Heart left ventricle (tissue), 16 donors: ENCODE measurements around the gene DIS3L2. TPM values are rescaled to one million over a fixed set of nuclear protein-coding genes. Genes with fewer than 3 reads are reported as not detected.

Source experiments
- ATAC-seq, 4 donors: fragments of 200-7000 bp; cut with Tn5 transposase; one replicate each; pipeline ENCODE4 v1.9.1; 2020 to 2022; ENCODE audit warnings: moderate library complexity in 4 of 4, mild to moderate bottlenecking in 3 of 4, moderate number of reproducible peaks in 1 of 4
- DNase-seq, 5 donors: peaks; one replicate each; pipeline ENCODE4 v3.0.0-alpha.2; 2020
- H3K27ac ChIP-seq, 12 donors: fragments of 200-600 bp; sonication (generic) in 4 of 12; one replicate each; pipeline versions ENCODE4 v1.5.0 to v1.8.0; 2016 to 2022; ENCODE audit warnings: mild to moderate bottlenecking in 2 of 12
- H3K27me3 ChIP-seq, 9 donors: fragments of 200-600 bp; sonication (generic) in 2 of 9; one replicate each; pipeline versions ENCODE4 v1.5.1 to v1.8.0; 2016 to 2022; ENCODE audit warnings: mild to moderate bottlenecking in 3 of 9
- H3K36me3 ChIP-seq, 9 donors: fragments of 200-600 bp; sonication (generic) in 2 of 9; one replicate each; pipeline versions ENCODE4 v1.5.0 to v1.8.0; 2018 to 2022; ENCODE audit warnings: mild to moderate bottlenecking in 2 of 9
- H3K4me1 ChIP-seq, 12 donors: fragments of 200-600 bp; sonication (generic) in 4 of 12; one replicate each; pipeline versions ENCODE4 v1.5.0 to v1.8.0; 2016 to 2022; ENCODE audit warnings: mild to moderate bottlenecking in 3 of 12
- H3K4me3 ChIP-seq, 12 donors: fragments of 200-600 bp; sonication (generic) in 4 of 12; one replicate each; pipeline versions ENCODE4 v1.5.0 to v1.8.0; 2017 to 2022; ENCODE audit warnings: mild to moderate bottlenecking in 9 of 12, moderate library complexity in 4 of 12
- H3K9me3 ChIP-seq, 12 donors: fragments of 200-600 bp; sonication (generic) in 4 of 12; one replicate each; pipeline versions ENCODE4 v1.5.0 to v1.8.0; 2016 to 2022; ENCODE audit warnings: mild to moderate bottlenecking in 1 of 12
- CTCF ChIP-seq, 12 donors: fragments of 200-600 bp; sonication (generic) in 4 of 12; IDR thresholded peaks; one replicate each; pipeline versions ENCODE4 v1.5.0 to v1.8.0; 2018 to 2022; ENCODE audit warnings: antibody characterized with exemption in 12 of 12, mild to moderate bottlenecking in 5 of 12
- POLR2A ChIP-seq, 2 donors: fragments of 450-650 bp; IDR thresholded peaks; one replicate each; pipeline ENCODE4 v1.6.1; 2017; ENCODE audit warnings: antibody characterized with exemption in 2 of 2, mild to moderate bottlenecking in 2 of 2, moderate library complexity in 2 of 2
- WGBS, 4 donors: extraction: QIAGEN DNeasy Blood & Tissue Kit in 2 of 4; methylation state at CpG; one replicate each; pipeline versions ENCODE4 v1.1.5 to v1.1.7; 2013 to 2018; 5-methylcytosine and 5-hydroxymethylcytosine counted together
- intact Hi-C, 10 donors: fragments of 100-400 bp; cut with DNase I; formaldehyde crosslinking; loops; one replicate each; pipeline versions ENCODE4 v1.11.1 to v1.14.2; 2022
- polyA plus RNA-seq, 2 donors: library from polyadenylated mRNA; stranded (reverse); fragments of 200-250 nt; gene quantifications; one replicate each; pipeline ENCODE4 v1.2.3, GENCODE V29; 2013
- total RNA-seq, 9 donors: library from RNA; depleted of rRNA in 2 of 9; stranded (reverse); fragments of >200 nt in 2 of 9; fragmentation: NEBNext Ultra II Directional in 3 of 9; extraction: Animal tissue kit (Norgen Biotek cat#: 25700) in 3 of 9; gene quantifications; one replicate each; pipeline versions ENCODE4 v1.1.0 to v1.2.4, GENCODE V29; 2016 to 2023
- donor health status: ischemic (EF 13 %, LVEDD 7.1; RV severe dilation, severe dysfunction).
- donor health status: healthy with polysubstance abuse.
- donor health status: DM: no; HTN: yes; CAD: no.
- donor health status: DM: no; HTN: no; CAD: no.
- donor health status: ischemic (EF 25% LVEDD 6.9; RV normal size, moderate dysfunction).
- donor health status: ischemic (EF 25% LVEDD 5.7; RV mildly dilated, moderate dysfunction).
- donor health status: healthy.
- donor health status: DM: yes; HTN: yes; CAD: no.
- donor health status: ischemic (EF 35%, LVEDD 5.7; RV mildly dilated, moderate dysfunction).
- donor health status: nonischemic (EF 11% LVEDD 7.7; RV severe dilation, severe dysfunction).
- donor health status: DM: yes; HTN: yes; CAD: no.
- donor health status: PGD.
- donor health status: ischemic (EF 29% LVEDD 5.4; RV normal size, mild dysfunction).
- donor health status: nonischemic (EF 23%, LVEDD 6.1; RV moderate dilation, normal function).

The DIS3L2 gene
- total and polyA plus RNA-seq, 11 donors, result 12.4 to 27.3 (median 21.8) TPM

DNA sequence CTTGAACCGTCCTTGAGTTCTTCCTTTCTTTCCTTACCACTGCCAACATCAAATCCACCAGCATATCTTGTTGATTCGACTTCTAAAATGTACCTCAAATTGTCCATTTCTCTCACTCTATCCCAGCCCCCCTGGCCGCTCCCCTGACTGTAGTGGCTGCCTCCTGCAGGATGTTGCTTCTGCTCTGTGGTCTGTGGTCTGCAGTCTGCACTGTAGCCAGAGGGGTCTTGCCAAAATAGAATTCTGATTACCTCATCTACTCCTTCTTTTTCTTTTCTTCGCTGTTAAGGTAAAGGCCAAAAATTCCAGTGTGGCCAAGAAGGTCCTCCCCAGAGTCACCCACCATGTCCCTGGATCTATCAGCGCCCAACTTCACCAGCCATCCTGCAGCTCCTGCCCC, 337.6 kb downstream of the DIS3L2 start:
- Histone ChIP-seq H3K36me3 (peaks cover 0 to 23% (median 13%) of the 10 kb centered on the region in 9 donors), H3K27ac (no peak overlapping the region), H3K27me3 (no peaks in the 10 kb centered on the region), H3K4me1 (no peaks in the 10 kb centered on the region), H3K9me3 (peaks cover 0 to under 1% (median 0%) of the 10 kb centered on the region in 12 donors), H3K4me3 (no peak overlapping the region)
- WGBS, 4 donors, result 90 to 93% (median 91%) methylated on average over 5 of the region's 5 CpGs
- no peak for TF ChIP-seq CTCF (IDR thresholded peaks at IDR 0.05)
- TF ChIP-seq POLR2A (IDR thresholded peaks at IDR 0.05), result no peak
- no peak for DNase-seq
- ATAC-seq, result no peak
- intact Hi-C loops, result no loop called here

GRCh38 chr2:232299927-232300674, 338.6 kb downstream of the DIS3L2 start:
- intact Hi-C loops, result no loop called here
- Histone ChIP-seq H3K9me3 (peaks cover 0 to 6% (median 0%) of the 10 kb centered on the region in 12 donors), H3K36me3 (peaks cover 0 to 23% (median 13%) of the 10 kb centered on the region in 9 donors), H3K4me1 (no peaks in the 10 kb centered on the region), H3K27ac (no peak overlapping the region), H3K27me3 (no peaks in the 10 kb centered on the region), H3K4me3 (no peak overlapping the region)
- ATAC-seq, result no peak
- TF ChIP-seq CTCF (IDR thresholded peaks at IDR 0.05), result no peak
- WGBS, 4 donors, result 90 to 93% (median 91%) methylated on average over 6 of the region's 6 CpGs
- DNase-seq, result no peak

DNA sequence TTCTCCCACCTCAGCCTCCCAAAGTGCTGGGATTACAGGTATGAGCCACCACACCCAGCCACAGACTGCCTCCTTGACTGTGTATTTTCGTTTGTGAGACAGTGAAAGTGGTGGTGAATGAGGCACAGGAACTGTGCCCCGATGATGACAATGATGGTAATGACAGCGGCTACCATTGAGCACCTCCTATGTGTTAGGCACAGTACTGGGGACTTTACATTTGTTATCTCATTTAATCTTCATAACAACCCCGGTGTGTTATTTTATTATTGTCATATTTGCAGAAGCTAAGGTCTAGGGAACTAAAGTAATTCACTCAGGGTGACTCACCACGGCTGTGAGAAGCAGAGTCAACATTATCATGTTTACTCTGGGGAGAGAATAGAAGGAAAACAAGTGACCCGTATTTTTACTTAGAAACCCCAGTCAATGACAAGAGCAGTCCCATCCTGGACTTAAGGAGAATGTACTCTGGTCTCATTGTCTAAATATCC, 339.4 kb downstream of the DIS3L2 start:
- no peaks in the 10 kb centered on the region for H3K27me3 ChIP-seq
- ATAC-seq, result no peak
- TF ChIP-seq POLR2A (IDR thresholded peaks at IDR 0.05) (no peak), CTCF (IDR thresholded peaks at IDR 0.05) (no peak)
- peaks cover 0 to 23% (median 13%) of the 10 kb centered on the region in 9 donors for H3K36me3 ChIP-seq
- no peak overlapping the region for H3K4me3 ChIP-seq
- peaks cover 0 to 6% (median 0%) of the 10 kb centered on the region in 12 donors for H3K9me3 ChIP-seq
- H3K4me1 ChIP-seq, result no peaks in the 10 kb centered on the region
- 86 to 90% (median 87%) methylated on average over 6 of the region's 6 CpGs for WGBS, 4 donors
- no peak overlapping the region for H3K27ac ChIP-seq
- DNase-seq, result no peak
- intact Hi-C loops, result no loop called here

DNA sequence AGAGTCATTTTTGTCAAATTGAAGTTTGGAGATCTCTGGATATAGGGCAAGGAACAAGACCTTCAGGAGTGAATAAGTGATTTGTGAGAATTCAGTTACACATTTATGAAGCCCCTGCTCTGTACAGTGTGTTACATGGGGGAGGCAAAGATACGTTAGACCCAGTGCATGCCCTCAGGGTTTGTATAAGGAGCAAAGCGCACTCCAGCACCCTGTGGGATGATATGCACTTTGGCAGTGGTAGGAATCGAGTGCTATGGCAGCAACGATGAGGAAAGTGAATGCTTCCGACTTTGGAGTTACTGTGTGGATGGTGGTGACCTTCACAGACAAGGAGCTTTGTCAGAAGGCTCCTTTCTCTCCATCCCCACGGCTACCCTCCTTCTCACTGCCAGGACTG, 342.7 kb downstream of the DIS3L2 start:
- ATAC-seq, result no peak
- 96 to 98% (median 97%) methylated on average over 6 of the region's 6 CpGs for WGBS, 4 donors
- H3K27ac ChIP-seq, result no peak overlapping the region
- H3K9me3 ChIP-seq, result peaks cover 0 to 6% (median 0%) of the 10 kb centered on the region in 12 donors
- H3K36me3 ChIP-seq, result peaks cover 0 to 20% (median 13%) of the 10 kb centered on the region in 9 donors
- TF ChIP-seq POLR2A (IDR thresholded peaks at IDR 0.05) (no peak), CTCF (IDR thresholded peaks at IDR 0.05) (no peak)
- no peaks in the 10 kb centered on the region for H3K27me3 ChIP-seq
- intact Hi-C loops, result no loop called here
- DNase-seq, result no peak
- H3K4me3 ChIP-seq, result no peak overlapping the region
- H3K4me1 ChIP-seq, result no peaks in the 10 kb centered on the region
